ENCODE results near the gene MTTP.

The MTTP gene

DNA sequence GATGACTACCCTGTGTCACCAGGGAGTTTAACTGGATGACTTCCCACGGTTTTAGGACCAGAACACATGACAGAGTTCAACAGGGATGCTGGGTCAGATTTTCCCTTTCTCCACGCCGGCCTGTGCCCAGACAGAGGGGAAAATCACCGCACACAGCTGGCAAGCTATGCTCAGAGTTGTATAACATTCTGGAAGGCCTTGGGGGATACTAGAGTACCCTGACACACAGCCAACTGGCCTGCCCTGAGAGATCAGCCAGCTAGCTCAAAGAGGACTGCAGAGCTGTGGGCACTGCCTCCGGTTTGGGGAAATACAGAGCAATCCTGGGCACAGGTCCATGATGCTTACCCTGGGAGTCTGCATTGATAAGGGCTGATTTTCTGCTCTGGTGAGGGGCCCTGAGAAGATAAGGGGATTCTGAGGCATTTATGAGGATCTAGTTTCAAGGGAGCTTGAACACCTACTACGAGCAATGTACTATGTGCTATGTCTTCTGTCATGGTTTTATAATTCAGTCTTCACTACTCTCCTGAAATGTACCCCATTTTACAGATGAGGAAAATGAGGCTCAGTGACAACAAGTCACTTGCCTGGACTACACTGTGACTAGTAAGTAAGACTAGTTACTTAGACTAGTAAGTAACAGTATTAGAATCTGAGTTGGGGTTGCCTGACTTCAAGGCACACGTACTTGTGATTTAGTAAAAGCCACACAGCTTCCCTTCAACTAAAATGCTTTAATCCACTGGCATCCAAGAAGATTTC lies 68.3 kb downstream of the MTTP start:
- no peak for DNase-seq

DNA sequence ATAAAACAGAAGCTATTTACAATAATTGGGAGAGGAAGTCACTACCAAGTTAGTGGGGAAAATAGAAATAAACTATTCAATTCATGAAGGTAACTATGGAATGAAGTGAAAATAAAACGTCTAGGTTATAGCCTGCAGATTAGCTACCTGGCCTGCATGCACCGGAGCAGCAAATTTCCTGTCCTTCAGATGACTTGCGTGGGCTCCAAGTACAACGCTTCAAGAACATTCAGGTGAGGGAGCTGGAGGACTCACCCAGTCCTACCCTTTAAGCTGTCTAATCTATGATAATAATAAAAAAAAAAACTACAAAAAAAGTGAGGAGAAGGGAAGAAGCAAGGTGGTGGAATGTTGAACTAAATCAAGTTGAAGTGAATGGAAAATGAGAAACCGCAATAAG lies 69.8 kb downstream of the MTTP start:
- DNase-seq: no peak

DNA sequence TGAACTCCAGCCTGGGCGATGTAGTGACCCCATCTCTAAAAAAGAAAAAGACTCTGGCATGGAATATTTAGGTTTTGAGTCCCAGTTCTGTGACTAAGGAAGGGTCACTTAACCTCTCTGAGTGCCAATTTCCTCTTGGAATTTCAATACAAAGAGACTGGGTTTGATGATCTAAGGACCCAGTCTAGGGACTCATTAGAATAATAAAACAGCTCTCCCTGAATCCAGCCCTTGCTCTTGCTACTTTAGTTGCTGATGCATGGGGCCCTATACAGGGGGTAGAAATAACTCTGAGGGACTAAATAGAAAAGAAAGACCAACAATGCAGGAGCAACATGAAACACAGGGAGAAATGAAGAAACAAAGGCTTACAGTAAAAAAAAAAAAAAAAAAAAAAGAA lies 70.4 kb downstream of the MTTP start:
- DNase-seq: no peak

DNA sequence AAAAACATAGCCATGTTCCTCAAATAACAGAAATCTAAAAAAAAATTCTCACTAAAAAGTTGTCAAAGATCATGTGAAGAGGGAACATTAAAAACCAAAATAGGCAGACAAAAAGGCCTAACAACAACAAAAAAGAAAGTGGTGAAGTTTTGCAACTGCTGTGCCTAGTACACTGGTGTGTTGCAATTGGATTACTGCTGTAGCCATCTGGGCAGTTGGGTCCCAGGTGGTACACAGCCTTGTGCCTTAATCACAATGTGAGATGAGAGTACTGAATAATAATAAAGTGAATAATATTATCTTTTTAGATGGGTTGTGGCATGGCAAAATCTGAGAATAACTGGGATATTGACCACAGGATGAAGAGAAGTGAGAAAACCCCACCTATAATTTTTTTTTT lies 71.0 kb downstream of the MTTP start:
- no peak for DNase-seq

DNA sequence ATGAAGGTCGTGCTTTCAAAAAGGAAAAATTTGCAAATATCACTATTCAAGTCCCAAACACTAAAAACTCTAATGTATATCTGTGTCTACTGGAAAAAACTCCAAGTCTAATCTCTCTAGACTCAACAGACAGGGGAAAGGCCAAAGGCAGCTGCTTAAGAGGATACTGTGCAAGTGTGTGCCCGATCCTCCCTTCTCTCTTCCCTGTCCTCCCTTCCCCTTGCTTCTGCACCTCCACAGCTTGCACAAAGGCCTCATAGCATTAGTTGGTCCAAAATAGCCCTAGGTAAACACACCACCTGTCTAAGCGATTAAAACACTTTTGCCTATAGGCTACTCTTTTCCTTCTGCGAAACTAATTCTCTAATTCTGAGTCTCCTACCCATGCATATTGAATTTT lies 72.4 kb downstream of the MTTP start:
- no peak for DNase-seq

DNA sequence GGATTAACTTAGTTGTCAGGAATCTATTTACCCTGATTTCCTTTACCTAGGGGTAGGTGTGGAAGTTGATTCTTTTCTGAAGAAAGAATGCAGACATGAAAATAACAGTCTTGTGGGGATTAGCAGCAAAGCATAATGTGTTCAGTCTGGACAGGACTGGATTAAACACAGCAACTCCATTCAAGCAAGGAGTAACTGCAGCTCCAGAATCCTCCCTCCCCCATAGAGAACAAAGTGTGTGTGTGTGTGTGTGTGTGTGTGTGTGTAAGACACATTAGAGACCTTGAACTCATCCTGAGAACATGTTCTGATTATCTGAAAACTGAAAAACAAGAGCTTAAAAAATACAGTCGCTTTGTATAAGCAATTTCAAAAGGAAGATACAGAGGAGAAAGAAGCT lies 73.7 kb downstream of the MTTP start:
- no peak for DNase-seq

DNA sequence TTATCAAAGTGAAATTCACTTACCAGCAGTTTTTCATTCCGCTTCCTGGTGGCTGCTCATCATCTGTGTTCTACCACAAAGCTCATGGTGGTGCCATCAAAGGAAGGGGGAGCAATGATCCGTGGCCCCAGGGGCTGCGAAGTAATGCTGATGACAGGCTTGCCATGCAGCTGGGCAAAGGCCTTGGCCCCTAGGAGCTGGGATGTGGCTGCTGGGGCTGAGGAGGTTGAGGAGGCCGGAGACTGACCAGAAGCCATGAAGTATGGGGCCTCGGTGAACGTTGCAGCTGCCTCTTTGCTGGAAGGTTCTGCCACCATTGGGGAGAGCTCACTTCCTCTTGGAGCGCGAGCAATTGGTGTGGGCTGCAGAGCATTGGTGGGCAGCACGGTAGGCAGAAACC lies 74.6 kb downstream of the MTTP start:
- DNase-seq: no peak

DNA sequence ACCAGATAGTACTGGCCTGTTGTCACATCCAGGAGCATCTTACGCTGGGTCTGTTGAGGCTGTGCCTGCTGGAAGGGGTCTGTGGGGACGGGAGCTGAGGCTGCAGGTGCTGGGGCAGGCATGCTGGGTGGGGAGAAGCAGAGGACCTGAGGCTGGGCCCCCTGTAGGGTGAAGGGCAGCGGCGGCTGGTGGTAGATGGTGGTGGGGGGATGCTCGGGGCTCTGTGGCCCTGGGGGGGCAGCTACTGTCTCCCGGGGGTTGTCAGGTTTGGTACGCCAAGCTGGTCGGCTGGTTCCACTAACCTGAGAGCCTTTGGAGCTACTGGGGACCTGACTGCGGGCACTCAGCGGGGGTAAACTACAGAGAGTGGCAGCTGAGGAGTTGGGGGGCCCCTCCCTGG lies 75.2 kb downstream of the MTTP start:
- no peak for DNase-seq

DNA sequence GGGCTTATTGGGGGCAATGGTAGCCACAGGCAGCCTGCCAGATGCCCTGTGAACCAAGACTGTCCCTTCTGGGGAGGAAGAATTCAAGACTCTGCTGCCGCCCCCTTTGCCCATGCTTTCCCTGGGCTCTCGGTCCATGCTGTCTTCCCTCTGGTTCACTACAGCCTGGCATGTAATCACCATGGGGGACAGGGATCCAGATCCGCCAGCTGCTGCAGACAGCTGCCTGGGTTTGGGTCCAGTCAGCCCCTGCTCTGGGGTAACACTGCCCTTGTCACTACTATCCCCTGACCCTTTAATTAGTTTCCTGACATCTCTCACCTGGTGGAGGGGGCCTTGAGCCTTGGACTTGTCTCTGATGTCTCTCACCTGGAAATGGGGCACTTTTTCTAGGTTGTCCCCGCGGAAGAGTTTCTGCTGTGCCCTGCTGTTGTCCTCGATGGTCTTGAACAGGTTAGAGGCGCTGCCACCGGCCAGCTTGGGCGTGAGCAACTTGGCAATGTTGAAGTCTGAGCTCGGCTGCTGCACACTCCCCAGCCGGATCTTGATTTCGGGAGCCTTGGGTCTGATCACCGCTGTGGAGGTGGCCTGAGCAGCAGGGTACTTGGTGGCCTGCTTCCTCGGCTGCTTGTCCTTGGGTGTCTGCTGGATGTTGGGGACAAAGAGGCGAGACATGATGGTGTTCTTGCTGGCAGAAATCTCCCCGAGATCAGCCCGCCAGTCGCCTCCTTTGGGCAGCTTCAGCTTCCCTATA lies 76.6 kb downstream of the MTTP start:
- no peak for DNase-seq

DNA sequence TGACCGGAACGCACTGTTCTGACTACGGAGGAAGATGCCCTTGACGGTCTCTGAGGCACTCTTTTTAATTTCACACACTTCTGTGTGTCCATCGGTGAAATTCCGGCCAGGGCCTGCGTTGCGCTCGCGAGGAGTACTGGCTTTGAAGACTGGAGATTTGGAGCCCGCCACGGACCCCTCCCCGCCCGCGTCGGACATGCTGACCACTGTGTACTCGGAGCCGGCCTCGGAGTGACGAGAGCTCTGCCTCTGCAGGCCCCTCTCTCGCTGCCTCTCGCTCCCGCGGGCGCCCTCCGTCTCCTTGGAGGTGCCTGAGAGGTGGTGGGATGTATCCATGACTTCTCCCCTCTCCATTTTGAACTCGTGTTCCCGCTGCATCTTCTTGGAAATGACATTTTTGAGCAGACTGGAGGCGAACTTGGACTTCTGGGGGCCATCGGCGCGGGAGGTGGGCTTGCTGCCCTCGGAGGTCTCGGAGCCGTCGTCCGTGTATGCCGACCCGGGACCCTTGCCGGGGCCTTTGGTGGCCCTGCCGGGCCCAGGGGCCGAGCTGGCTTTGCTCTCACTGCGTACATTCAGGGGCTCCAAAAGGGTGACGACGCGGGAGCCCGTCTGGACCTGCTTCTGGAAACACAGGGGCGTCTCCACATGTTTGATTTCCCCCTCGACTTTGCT lies 77.3 kb downstream of the MTTP start:
- no peak for DNase-seq

DNA sequence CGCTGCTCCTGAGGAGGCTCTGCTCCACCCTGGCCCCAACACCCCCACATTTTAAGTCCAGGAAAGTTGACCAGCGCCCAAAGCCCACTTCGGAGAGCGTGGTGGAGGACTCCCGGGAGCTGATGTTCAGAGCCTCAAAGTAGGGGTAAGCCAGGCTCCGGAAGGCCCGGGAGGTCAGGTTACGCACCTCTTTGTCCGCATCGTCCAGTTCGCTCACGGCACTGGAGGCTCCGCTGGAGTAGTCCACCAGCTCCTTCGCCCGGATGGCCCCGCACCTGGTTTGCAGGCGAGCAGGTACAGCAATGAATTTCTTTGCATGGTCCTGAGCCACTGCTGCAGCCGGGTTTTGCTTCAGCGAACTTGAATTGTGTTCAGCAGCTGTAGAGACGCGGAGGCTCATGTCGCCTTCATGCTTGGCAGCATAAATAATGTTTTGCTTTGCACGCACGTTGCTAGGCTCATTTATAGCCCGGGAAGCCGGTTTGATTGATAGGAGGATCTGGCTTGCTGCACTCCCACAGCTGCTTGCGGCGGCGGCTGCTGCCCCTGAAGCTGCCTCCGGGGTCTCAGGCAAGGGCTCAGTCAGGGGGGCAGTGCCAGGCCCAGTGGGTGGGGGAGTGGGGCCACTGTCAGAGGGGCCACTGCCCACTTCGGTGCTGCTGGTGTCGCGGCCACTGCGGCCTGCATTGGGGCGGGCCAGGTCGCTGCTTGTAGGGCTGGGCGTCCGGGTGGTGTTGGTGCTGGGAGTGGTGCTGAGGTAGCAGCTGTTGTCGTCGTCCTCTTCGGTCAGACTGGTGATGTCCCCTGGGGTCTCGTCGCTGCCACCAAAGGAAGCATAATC lies 78.2 kb downstream of the MTTP start:
- no peak for DNase-seq

DNA sequence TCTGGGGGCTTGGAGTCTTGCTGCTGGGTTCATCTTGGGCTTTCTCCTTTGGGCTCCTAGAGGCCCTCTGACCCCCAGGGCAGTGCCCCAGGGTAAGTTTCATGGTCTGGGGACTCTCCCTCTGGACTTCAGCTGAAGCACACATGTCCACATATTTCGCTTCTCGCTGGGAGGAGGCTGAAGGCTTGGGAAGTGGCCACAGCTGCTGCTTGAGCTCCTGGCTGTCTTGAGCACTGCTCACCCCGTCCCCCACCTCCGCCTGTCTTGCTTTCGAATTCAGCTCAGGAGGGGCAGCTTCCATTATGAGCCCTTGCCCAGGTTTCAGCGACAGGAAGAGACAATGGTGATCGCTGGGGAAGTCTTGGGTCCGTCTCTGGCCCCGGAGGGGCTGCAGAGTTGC lies 79.3 kb downstream of the MTTP start:
- no peak for DNase-seq

DNA sequence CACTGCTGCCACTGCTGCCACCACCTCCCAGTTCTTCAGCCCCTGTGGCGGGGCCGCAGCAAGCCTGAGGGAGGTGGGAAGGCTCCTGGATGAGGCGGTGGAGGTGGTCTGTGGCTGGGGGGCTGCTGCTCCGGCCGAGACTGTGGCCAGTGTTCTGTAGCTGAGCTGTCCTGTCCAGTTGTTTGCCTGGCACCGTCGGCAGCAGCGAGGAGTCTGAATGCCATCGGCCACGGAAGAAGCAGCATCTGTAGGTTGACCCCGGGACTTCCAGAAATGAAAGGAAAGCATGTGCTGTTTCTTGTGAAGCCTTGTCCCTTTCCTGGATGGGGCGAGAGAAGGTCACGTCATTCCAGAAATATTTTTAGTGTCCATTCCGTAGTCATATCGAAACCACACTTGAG lies 79.7 kb downstream of the MTTP start:
- no peak for DNase-seq

DNA sequence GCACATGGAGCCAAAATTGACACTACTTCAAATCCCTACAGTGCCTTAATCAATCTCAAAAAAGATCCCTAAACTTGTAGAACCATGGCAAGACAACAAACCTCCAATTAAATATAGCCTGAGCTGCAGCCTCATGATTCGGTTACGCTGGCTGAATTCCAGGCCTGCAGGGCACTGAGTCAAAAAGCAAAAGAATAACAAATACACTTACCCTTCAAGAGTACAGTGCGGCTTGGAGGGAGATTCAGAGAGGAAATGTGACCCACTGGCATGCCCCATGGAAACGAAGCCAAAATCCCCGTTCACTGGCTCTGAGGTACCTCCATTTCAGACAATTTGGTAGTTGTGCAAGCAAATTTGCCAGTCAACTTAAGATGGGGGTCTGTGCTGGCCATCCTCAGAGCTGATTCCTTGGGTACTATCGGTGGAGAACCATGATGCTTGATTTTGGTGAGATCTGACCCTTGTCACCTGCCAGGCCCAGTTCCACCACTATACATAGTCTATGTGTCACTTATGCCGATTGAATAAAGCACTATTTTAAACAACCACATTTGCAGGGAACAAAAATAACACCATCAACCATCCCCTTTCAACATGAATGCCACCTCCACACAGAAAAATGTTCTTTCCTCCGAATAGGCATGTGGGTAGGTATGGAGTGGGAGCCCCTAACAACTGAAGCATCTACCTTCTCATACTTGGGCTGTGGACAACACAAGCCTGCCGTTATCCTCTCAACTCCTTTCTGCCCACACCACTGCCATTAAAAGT lies 80.9 kb downstream of the MTTP start:
- DNase-seq: no peak

DNA sequence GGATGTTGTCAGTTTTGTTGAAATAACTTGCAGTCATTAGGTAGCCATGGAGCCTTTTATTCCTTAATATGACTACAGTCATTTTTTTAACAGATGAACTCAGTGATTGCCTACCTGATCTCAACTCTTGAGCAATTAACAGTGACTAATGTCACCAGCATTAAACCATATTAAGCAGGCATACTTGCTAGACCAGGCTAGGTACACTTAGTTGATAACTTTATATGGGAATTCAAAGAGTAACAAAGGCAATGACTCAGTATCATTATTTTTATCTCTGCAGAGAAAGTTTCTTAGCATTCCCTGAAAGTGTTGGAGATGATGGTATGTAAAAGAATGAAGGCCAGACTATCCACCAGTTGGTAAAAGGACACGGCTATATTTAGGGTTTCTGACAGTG lies 83.2 kb downstream of the MTTP start, which contains the start of gene C4orf54:
Gene C4orf54 (minus strand): TSS at position 31 of the 400 bp plus-strand sequence. CDS start 3,180 bp downstream, outside the sequence.
- DNase-seq: no peak

DNA sequence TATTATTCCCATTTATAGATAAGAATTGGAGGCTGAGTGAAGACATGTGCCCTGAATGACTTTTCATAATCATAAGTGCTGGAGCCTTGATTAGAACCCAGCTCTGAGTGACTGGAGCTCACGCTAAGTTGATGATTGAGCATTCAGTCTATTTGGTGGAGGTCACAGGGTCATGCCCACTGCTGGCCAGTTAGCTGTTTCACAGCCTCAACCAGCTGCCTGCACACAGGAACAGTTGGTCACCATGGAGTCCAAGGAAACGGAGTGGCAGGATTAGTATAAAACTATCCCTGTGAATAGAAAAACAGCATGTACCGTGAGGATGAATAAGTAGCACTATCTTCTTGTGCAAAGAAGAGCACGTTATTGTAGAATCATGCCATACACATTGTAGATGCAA lies 84.0 kb downstream of the MTTP start:
- no peak for DNase-seq

DNA sequence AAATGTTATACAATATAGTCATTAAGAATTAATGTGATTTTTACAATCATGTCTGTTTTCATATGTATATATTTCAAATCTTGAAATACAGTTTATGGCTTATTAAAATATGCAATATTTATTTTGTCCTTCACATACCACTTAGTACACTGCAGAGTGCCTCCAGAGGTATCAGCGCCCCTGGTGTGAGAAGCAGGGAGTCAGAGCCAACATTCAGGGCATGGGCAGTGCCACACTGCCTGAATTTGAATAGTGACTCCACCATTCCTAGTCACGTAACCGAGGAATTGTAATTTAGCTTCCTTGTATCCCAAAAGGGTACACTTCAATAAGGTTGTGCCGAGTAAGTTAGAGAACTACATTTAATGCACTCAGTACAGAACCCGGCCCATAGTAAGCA lies 87.3 kb downstream of the MTTP start:
- no peak for DNase-seq

DNA sequence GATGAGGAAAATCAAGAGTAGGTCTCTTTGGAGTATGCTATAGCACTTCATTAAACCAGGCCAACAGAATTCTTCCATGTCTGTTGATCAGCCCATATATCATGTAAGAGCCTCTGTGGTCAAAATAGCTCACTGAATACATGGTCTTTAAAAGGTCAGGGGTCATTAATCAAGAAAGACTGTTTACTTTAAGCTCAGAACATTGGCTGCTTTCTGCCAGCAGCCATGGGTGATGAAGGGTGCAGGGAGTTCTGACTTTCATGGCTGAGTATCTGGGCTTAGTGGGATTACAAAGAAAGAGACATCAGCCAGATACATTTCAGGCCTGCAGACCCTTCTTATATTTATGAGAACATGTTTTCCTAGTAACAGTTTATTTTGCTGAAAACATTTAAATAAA lies 90.1 kb downstream of the MTTP start:
- DNase-seq: no peak

DNA sequence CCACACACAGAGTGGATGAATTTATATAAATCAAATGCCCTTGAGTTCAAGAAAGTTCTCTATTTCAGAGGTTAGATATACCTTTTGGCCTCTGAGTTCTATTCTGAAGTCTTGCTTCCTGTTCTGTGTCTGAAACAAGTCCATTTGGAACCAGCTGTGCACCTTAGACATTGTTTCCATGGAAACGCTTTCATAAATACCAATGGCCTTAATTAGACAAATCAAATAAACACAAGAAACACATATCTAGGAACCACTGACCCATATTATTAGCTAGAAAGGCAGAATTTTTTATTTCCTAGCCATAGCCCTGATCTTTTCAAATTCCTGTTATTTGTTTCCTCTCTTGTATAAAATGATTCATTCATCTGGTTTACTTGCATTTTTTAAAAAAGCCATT lies 91.4 kb downstream of the MTTP start:
- no peak for DNase-seq

DNA sequence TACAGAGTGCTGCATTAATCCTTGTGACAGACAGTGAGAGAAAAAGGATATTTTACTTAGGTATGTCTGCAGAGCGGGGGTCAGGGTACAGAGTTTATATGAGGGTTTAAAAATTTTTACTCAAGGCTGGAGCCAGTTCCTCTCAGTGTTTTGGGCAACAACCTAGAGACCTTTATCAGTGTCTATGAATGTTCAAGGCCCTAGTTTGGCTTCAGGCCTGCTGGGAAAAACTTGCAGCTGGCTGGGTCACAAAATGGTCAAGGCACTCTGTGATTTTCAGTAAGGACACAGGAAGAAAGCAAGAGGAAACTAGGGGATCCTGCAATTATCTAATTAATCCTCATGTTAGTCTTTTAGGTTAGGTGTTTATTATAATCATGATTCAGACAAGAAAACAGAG lies 93.8 kb downstream of the MTTP start:
- no peak for DNase-seq

DNA sequence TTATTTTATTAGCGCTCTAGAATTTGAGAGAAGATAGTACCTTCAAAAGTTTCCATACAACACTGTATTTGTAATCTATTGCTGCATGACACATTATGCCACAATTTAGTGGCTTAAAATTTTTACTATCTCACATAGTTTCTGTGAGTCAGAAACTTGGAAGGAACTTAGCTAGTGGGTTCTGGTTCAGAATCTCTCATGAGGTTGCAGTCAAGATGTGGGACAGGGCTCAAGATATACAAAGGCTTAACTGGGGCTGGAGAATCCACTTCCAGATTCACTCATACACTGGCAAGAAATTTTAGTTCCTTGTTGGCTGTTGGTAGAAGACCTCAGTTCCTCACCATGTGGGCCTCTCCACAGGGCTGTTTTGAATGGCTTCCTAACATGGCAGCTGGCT lies 94.5 kb downstream of the MTTP start:
- no peak for DNase-seq

DNA sequence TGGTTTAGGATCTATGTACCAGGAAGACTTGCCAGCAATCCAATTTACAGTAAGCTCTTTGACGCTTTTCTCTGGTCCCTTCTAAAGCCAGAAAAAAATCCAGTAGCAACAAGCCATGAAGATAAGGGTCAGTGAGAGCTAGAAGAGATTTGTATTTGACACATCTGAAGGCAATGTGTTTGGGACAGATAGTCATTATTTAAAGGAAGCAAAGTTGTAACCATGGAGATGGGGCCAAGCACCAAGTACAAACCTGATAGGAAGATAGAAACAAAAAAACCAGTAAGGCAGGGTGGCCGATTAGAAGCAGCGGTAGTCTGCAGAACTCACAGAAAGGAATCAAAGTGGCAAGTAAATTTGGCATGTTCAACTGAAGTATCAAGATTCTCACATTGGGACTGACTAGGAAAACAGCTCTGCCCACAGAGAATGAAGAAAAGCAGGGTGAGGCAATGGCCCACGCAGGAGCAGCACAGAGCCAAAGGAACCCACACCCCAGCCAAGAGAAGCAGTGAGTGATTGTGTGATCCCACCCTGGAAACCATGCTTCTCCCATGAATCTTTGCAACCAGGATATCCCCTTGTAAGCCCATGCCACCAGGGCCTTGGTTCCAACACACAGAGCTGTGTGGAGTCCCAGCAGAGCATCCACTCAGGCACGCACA lies 95.9 kb downstream of the MTTP start:
- DNase-seq: no peak
